Spleen (tissue), 11 donors: ENCODE data around the gene CACNA1C. TPM values are rescaled to one million over a fixed set of nuclear protein-coding genes. Genes with fewer than 3 reads are reported as not detected.

Source experiments
- DNase-seq: peaks from one replicate; pipeline ENCODE4 v3.0.0-alpha.2; 2020
- H3K27ac ChIP-seq, 8 donors: fragments of 200-600 bp; sonication (generic) in 7 of 8; 1 replicate in 4 of 8; 2 replicates in 4 of 8; pipeline versions ENCODE4 v1.5.0 to v1.8.0; 2016 to 2021; ENCODE audit warnings: inconsistent platforms in 4 of 8, mild to moderate bottlenecking in 4 of 8, moderate library complexity in 1 of 8
- H3K27me3 ChIP-seq, 7 donors: fragments of 200-600 bp; sonication (generic) in 6 of 7; replicated peaks in 1 of 7; 1 replicate in 4 of 7; 2 replicates in 3 of 7; pipeline versions ENCODE4 v1.5.0 to v1.8.0; 2016 to 2021; ENCODE audit warnings: inconsistent platforms in 3 of 7, mild to moderate bottlenecking in 1 of 7
- H3K36me3 ChIP-seq, 6 donors: fragments of 200-600 bp; sonication (generic) in 5 of 6; 1 replicate in 4 of 6; 2 replicates in 2 of 6; pipeline versions ENCODE4 v1.5.0 to v1.8.0; 2016 to 2021; ENCODE audit warnings: inconsistent platforms in 2 of 6
- H3K4me1 ChIP-seq, 6 donors: fragments of 200-600 bp; sonication (generic) in 5 of 6; 1 replicate in 3 of 6; 2 replicates in 3 of 6; pipeline versions ENCODE4 v1.5.0 to v1.8.0; 2016 to 2021; ENCODE audit warnings: inconsistent platforms in 3 of 6
- H3K4me3 ChIP-seq, 8 donors: fragments of 200-600 bp; sonication (generic) in 7 of 8; 1 replicate in 4 of 8; 2 replicates in 4 of 8; pipeline versions ENCODE4 v1.5.0 to v1.8.0; 2016 to 2021; ENCODE audit warnings: inconsistent platforms in 4 of 8, mild to moderate bottlenecking in 4 of 8, moderate library complexity in 2 of 8
- H3K9me3 ChIP-seq, 8 donors: fragments of 200-600 bp; sonication (generic) in 7 of 8; 1 replicate in 4 of 8; 2 replicates in 4 of 8; pipeline versions ENCODE4 v1.5.0 to v1.8.0; 2016 to 2021; ENCODE audit warnings: inconsistent platforms in 4 of 8
- CTCF ChIP-seq, 11 experiments: fragments of 200-600 bp in 7 of 11; fragments of 450-650 bp in 4 of 11; sonication (generic) in 4 of 11; IDR thresholded peaks in 8 of 11; conservative IDR thresholded peaks in 3 of 11; 1 replicate in 7 of 11; 2 replicates in 4 of 11; pipeline versions ENCODE4 v1.4.0 to v1.8.0; 2016 to 2021; ENCODE audit warnings: antibody characterized with exemption in 11 of 11, inconsistent platforms in 4 of 11, mild to moderate bottlenecking in 1 of 11
- POLR2A ChIP-seq, 3 donors: fragments of 450-650 bp; IDR thresholded peaks; one replicate each; pipeline ENCODE4 v1.5.1; 2017; ENCODE audit warnings: antibody characterized with exemption in 3 of 3, mild to moderate bottlenecking in 1 of 3
- POLR2AphosphoS5 ChIP-seq, 3 donors: sonication (generic); formaldehyde crosslinking; IDR thresholded peaks; one replicate each; pipeline ENCODE4 v1.5.1; 2017; ENCODE audit warnings: antibody characterized with exemption in 3 of 3
- WGBS, 5 donors: extraction: QIAGEN DNeasy Blood & Tissue Kit in 3 of 5; methylation state at CpG; one replicate each; pipeline versions ENCODE4 v1.1.5 to v1.1.7; 2013 to 2018; 5-methylcytosine and 5-hydroxymethylcytosine counted together
- intact Hi-C: fragments of 100-400 bp; cut with DNase I; formaldehyde crosslinking; loops from one replicate; pipeline ENCODE4 v1.15.0; 2023; ENCODE audit warnings: low total_unique reads
- polyA plus RNA-seq, 3 donors: library from polyadenylated mRNA; stranded (reverse); fragments of 200-250 nt; gene quantifications; one replicate each; pipeline ENCODE4 v1.2.1, GENCODE V29; 2013
- total RNA-seq, 7 donors: library from RNA; depleted of rRNA in 3 of 7; stranded (reverse); fragments of >200 nt in 3 of 7; fragmentation: NEBNext Ultra II Directional in 4 of 7; extraction: Animal tissue kit (Norgen Biotek cat#: 25700) in 4 of 7; gene quantifications; one replicate each; pipeline versions ENCODE4 v1.1.0 to v1.2.1, GENCODE V29; 2016 to 2021
- donor health status: healthy with polysubstance abuse.
- donor health status: DM: no; HTN: no; CAD: no; lungs with moderate emphysema.
- donor health status: DM: no; HTN: no; CAD: no.
- donor health status: Bipolar disorder and iron deficiency.
- donor health status: healthy.
- donor health status: DM: no; HTN: no; CAD: no.
- donor health status: DM: yes; HTN: yes; CAD: no.

The CACNA1C gene
- total and polyA plus RNA-seq, 10 donors, result 0.67 to 27.6 (median 18.4) TPM

GRCh38 chr12:2492236-2492635, 439.4 kb downstream of the CACNA1C start:
- TF ChIP-seq POLR2A (IDR thresholded peaks at IDR 0.05), result no peak
- peak in 1 of 3 donors; percentile 42 for TF ChIP-seq POLR2AphosphoS5 (IDR thresholded peaks at IDR 0.05)
- intact Hi-C loops, result no loop called here
- no peaks in the 10 kb centered on the region for H3K9me3 ChIP-seq
- DNase-seq, result no peak
- H3K4me1 ChIP-seq, result peaks cover 17 to 65% (median 42%) of the 10 kb centered on the region in 6 donors
- H3K27ac ChIP-seq, result peak overlapping the region in 5 of 8 donors; percentile 51 to 81 (median 61)
- no peaks in the 10 kb centered on the region for H3K36me3 ChIP-seq
- no peaks in the 10 kb centered on the region for H3K27me3 ChIP-seq
- 65 to 83% (median 77%) methylated on average over 11 of the region's 11 CpGs for WGBS, 5 donors
- H3K4me3 ChIP-seq, result no peak overlapping the region

- intact Hi-C loops, result no loop called here
- Histone ChIP-seq H3K27ac (peak overlapping the region in 4 of 8 donors; percentile 51 to 81 (median 60)), H3K9me3 (no peaks in the 10 kb centered on the region), H3K4me3 (no peak overlapping the region), H3K4me1 (peaks cover 17 to 66% (median 42%) of the 10 kb centered on the region in 6 donors), H3K27me3 (no peaks in the 10 kb centered on the region), H3K36me3 (no peaks in the 10 kb centered on the region)
- TF ChIP-seq POLR2AphosphoS5 (IDR thresholded peaks at IDR 0.05) (no peak), POLR2A (IDR thresholded peaks at IDR 0.05) (no peak), CTCF (IDR thresholded peaks at IDR 0.05 in 8 of 11, conservative IDR thresholded peaks at IDR 0.05 in 3 of 11) (no peak)
- DNase-seq, result no peak
- 93 to 97% (median 95%) methylated on average over 16 of the region's 16 CpGs for WGBS, 5 donors
Observed at GRCh38 chr12:2493086-2493485, 440.3 kb downstream of the CACNA1C start.

- Histone ChIP-seq H3K27ac (peak overlapping the region; percentile 48 to 88 (median 78)), H3K36me3 (no peaks in the 10 kb centered on the region), H3K27me3 (peaks cover 0 to 5% (median 0%) of the 10 kb centered on the region in 7 donors), H3K4me3 (peak overlapping the region in 1 of 8 donors; percentile 6), H3K4me1 (peaks cover 17 to 66% (median 42%) of the 10 kb centered on the region in 6 donors), H3K9me3 (no peaks in the 10 kb centered on the region)
- intact Hi-C loops, result no loop called here
- no peak for DNase-seq
- 26 to 31% (median 26%) methylated on average over 8 of the region's 8 CpGs for WGBS, 5 donors
- no peak for TF ChIP-seq POLR2A (IDR thresholded peaks at IDR 0.05)
- peak in 1 of 3 donors; percentile 66 for TF ChIP-seq POLR2AphosphoS5 (IDR thresholded peaks at IDR 0.05)
Observed at GRCh38 chr12:2494486-2495192, 441.9 kb downstream of the CACNA1C start.

- no peaks in the 10 kb centered on the region for H3K9me3 ChIP-seq
- no peak for TF ChIP-seq CTCF (IDR thresholded peaks at IDR 0.05 in 8 of 11, conservative IDR thresholded peaks at IDR 0.05 in 3 of 11)
- no peak for TF ChIP-seq POLR2A (IDR thresholded peaks at IDR 0.05)
- no peak for TF ChIP-seq POLR2AphosphoS5 (IDR thresholded peaks at IDR 0.05)
- H3K27me3 ChIP-seq, result peaks cover 0 to 14% (median 0%) of the 10 kb centered on the region in 7 donors
- H3K4me3 ChIP-seq, result no peak overlapping the region
- peak overlapping the region; percentile 48 to 88 (median 78) for H3K27ac ChIP-seq
- H3K4me1 ChIP-seq, result peaks cover 17 to 71% (median 44%) of the 10 kb centered on the region in 6 donors
- intact Hi-C loops, result no loop called here
- H3K36me3 ChIP-seq, result no peaks in the 10 kb centered on the region
- WGBS, 5 donors, result 56 to 67% (median 62%) methylated on average over 6 of the region's 6 CpGs
- DNase-seq, result no peak
Observed at GRCh38 chr12:2495417-2496112, 442.8 kb downstream of the CACNA1C start.
